ENCODE data around the gene SPDYE2B. TPM values are rescaled to one million over a fixed set of nuclear protein-coding genes. Genes with fewer than 3 reads are reported as not detected.
"Not testable (repeated sequence)": the region's sequence is repeated elsewhere in the genome, so short reads cannot be mapped to it uniquely, and the experiment has no call there.

Gene SPDYE2B
- total RNA-seq (2014; rRNA removed; shearing (Covaris generic)), result not detected in 2 replicates

DNA sequence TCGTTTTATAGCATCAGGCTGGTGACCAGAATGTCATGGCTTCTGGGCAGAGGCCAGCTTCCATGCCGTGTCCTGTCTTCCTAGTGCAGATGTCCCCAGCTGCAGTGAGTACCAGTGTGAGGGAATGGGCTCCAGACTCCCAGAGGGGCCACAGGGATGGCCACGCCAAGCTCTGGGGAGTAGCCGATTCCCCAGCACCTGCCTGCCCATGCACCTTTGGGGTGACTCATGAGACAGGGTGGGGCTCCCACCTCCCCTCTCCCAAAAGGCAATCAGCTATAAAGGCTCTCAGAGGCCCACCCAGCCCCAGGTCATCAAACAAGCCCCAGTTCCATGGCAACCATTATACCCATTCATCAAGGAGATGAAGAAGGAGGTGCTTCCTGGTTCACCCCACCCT is at the start of gene SPDYE2B:
Gene SPDYE2B (plus strand): TSS at position 396 of the 400 bp plus-strand sequence. CDS start 2,030 bp downstream, outside the sequence.
- H3K27me3 ChIP-seq (replicated peaks); DNase-seq (ENCODE audit: low read depth in 1 of 2, low spot score in 2 of 2); H3K4me1 ChIP-seq (replicated peaks); H3K4me3 ChIP-seq; H3K36me3 ChIP-seq; H3K9me3 ChIP-seq (replicated peaks); H3K27ac ChIP-seq: not testable (repeated sequence)

DNA sequence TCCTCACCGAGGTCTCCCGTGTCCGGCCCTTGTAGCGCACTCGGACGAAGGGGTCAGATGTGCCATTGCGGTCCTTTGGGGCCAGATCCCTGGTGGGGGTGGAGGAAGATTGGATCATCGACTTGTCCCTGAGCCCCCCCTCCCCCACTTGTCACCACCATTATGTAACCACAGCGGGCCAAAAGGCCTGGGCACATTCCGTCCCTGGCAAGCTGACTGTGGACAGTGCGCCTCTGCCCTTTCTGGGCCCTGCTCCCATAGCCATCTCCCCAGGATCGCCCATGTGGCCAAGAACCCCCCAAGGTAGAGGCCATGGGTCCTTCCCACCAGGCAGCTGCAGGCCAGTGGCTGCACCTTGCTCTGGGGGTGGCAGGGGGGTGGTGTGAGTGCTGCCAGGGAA is 47.8 kb upstream of the SPDYE2B start:
- H3K4me3 ChIP-seq; H3K36me3 ChIP-seq; H3K4me1 ChIP-seq (replicated peaks); H3K27ac ChIP-seq; DNase-seq (ENCODE audit: low read depth in 1 of 2, low spot score in 2 of 2); H3K9me3 ChIP-seq (replicated peaks); H3K27me3 ChIP-seq (replicated peaks): not testable (repeated sequence)

- H3K9me3 ChIP-seq (replicated peaks); H3K4me3 ChIP-seq; H3K27ac ChIP-seq; H3K4me1 ChIP-seq (replicated peaks); H3K36me3 ChIP-seq; DNase-seq (ENCODE audit: low read depth in 1 of 2, low spot score in 2 of 2); H3K27me3 ChIP-seq (replicated peaks): not testable (repeated sequence)
Observed at GRCh38 chr7:102604431-102605145, 45.5 kb upstream of the SPDYE2B start.

DNA sequence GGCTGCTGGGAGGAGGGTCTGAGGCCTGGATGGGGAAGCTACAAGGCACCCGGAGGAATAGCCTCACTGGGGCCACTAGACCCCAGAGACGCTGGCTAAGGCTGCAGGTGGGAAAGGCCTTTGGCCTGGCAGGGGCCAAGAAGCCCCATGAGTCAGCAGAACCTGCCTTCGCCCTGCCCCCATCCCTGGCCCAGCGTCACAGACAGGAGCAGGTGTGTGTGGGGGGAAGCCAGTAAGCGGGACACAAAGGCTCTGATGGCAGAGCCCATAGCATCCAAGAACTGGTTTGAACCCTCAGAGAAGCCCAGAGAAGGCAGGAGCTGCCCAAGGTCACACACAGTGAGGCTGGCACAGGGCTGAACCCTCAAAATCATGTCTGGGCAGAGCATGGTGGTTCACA is 43.3 kb upstream of the SPDYE2B start:
- H3K4me1 ChIP-seq (replicated peaks); H3K27ac ChIP-seq; H3K9me3 ChIP-seq (replicated peaks); H3K4me3 ChIP-seq; H3K27me3 ChIP-seq (replicated peaks); H3K36me3 ChIP-seq; DNase-seq (ENCODE audit: low read depth in 1 of 2, low spot score in 2 of 2): not testable (repeated sequence)

GRCh38 chr7:102609734-102610133 is 40.4 kb upstream of the SPDYE2B start:
- not testable (repeated sequence) for H3K4me1 ChIP-seq (replicated peaks); H3K36me3 ChIP-seq; H3K27ac ChIP-seq; H3K9me3 ChIP-seq (replicated peaks); DNase-seq (ENCODE audit: low read depth in 1 of 2, low spot score in 2 of 2); H3K27me3 ChIP-seq (replicated peaks); H3K4me3 ChIP-seq

- H3K4me3 ChIP-seq; H3K27me3 ChIP-seq (replicated peaks); H3K27ac ChIP-seq; H3K9me3 ChIP-seq (replicated peaks); H3K4me1 ChIP-seq (replicated peaks); H3K36me3 ChIP-seq: not testable (repeated sequence)
- DNase-seq (ENCODE audit: low read depth in 1 of 2, low spot score in 2 of 2), result peak in 1 of 2 experiments; percentile 42
Observed at GRCh38 chr7:102610441-102610840, 39.7 kb upstream of the SPDYE2B start.

DNA sequence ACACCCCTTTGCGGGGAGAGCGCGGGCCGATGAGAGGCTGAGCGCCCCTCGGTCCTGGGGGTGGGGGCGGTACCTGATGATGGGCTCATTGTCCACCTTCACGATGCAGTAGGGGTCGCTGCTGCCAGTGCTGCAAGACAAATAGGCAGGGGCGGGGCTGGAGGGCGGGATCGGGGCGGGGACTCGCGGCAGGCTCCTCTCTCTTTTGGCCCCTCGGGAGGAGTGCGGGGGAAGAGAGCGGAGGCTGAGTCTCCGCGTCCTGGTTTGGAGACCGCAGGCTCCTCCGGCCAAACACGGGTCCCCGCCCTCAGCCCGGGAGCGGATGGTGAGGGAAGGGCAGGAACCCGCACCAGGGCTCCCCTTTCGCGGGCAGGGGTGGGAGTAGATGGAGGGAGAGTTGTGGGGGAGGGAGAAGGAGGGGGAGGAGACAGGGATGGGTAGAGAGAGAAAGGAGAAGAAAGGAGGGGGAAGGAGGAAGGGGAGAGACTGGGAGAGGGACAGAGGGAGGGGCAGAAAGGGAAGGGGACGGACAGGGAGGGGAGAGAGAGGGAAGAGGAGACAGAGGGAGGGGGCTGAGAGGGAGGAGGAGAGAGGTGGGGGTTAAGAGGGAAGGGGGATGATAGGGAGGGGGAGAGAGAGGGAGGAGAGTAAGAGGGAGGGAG is 39.0 kb upstream of the SPDYE2B start:
- H3K27me3 ChIP-seq (replicated peaks); H3K9me3 ChIP-seq (replicated peaks); H3K36me3 ChIP-seq; H3K27ac ChIP-seq; H3K4me3 ChIP-seq; DNase-seq (ENCODE audit: low read depth in 1 of 2, low spot score in 2 of 2); H3K4me1 ChIP-seq (replicated peaks): not testable (repeated sequence)

- not testable (repeated sequence) for H3K4me1 ChIP-seq (replicated peaks); H3K27me3 ChIP-seq (replicated peaks); H3K36me3 ChIP-seq; H3K27ac ChIP-seq; H3K9me3 ChIP-seq (replicated peaks); H3K4me3 ChIP-seq
- peak; percentile 4 to 49 for DNase-seq (ENCODE audit: low read depth in 1 of 2, low spot score in 2 of 2)
Observed at GRCh38 chr7:102611675-102612325, 38.3 kb upstream of the SPDYE2B start.

DNA sequence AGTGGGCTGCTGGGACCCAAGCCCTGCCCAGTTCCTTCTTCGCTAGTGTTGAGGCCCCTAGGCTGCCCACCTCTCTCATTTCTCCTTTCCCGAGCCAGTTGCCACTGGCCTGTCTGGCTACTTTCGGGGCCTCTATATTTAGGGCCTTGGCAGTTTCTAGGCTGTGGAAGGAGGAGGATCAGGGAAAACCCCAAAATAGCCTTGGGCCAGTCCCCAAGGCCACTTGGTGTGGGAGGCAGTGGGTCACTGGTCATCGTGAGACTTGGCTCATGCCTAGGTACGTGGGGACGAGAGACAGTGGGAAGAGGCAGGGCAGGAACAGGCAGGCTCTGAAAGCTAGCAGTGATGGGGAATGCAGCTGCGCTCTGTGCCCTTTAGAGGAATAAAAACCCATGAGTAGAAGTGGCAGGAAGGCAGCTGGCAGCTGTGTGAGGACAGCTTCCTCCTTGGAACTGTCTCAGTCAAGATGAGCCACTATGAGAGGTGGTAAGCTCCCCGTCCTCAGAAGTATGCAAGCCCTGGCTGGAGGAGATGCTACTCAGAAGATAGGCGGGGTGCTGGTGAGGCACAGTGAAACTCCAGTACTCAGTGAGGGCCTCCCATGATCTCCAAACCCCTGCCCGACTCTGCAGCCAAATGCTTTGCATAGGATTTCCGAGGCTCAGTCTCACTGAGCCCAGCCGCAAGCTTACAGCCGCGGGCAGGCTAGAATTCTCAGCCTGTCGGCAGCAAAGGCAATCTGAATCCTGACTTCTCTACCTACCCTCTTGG is 36.4 kb upstream of the SPDYE2B start:
- H3K27me3 ChIP-seq (replicated peaks); H3K4me3 ChIP-seq; H3K27ac ChIP-seq; H3K4me1 ChIP-seq (replicated peaks); H3K36me3 ChIP-seq; H3K9me3 ChIP-seq (replicated peaks): not testable (repeated sequence)
- peak in 1 of 2 experiments; percentile 15 for DNase-seq (ENCODE audit: low read depth in 1 of 2, low spot score in 2 of 2)

- not testable (repeated sequence) for H3K36me3 ChIP-seq; H3K4me3 ChIP-seq; H3K4me1 ChIP-seq (replicated peaks); H3K9me3 ChIP-seq (replicated peaks); H3K27me3 ChIP-seq (replicated peaks); DNase-seq (ENCODE audit: low read depth in 1 of 2, low spot score in 2 of 2); H3K27ac ChIP-seq
Observed at GRCh38 chr7:102614346-102614697, 35.8 kb upstream of the SPDYE2B start.

DNA sequence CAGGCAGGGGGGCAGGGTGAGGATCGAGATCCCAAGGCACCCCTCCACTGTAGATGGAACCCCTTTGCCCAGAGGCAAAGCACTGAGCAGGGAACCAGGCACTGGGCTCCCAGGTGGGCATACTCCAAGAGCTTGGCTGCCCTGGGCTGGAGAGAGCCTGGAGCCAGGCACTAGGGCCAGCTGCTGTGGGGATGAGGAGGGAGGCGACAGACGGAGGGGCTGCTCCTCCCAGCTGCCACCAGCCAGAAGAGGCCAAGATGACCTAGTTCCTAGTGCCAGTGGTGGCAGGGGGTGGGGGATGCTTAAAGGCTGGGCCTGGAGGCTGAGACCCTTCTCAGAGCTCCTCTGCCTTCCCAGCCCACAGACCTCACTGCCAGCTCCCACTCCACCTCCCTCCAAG is 35.2 kb upstream of the SPDYE2B start:
- not testable (repeated sequence) for H3K4me1 ChIP-seq (replicated peaks); H3K9me3 ChIP-seq (replicated peaks); H3K36me3 ChIP-seq; H3K27me3 ChIP-seq (replicated peaks); DNase-seq (ENCODE audit: low read depth in 1 of 2, low spot score in 2 of 2); H3K27ac ChIP-seq; H3K4me3 ChIP-seq

DNA sequence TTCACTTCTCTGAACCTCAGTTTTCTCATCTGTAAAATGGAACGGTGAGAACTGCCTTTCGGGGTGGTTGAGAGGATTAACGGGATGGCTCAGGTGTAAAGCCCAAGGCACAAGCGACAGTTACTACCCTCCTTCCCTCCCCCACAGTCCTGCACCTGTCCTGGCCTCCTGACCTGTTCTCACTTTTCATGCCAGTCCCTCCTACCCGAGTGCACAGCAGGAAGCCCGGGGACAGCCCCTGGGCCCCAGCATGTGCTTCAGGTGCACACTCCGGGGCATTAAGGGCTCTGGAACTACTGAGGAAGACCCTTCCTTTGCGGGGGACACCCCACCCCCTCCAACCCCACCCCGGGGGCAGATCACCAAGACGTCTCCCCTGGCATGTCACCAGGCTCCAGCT is 34.2 kb upstream of the SPDYE2B start:
- DNase-seq (ENCODE audit: low read depth in 1 of 2, low spot score in 2 of 2); H3K27ac ChIP-seq: not testable (repeated sequence)

DNA sequence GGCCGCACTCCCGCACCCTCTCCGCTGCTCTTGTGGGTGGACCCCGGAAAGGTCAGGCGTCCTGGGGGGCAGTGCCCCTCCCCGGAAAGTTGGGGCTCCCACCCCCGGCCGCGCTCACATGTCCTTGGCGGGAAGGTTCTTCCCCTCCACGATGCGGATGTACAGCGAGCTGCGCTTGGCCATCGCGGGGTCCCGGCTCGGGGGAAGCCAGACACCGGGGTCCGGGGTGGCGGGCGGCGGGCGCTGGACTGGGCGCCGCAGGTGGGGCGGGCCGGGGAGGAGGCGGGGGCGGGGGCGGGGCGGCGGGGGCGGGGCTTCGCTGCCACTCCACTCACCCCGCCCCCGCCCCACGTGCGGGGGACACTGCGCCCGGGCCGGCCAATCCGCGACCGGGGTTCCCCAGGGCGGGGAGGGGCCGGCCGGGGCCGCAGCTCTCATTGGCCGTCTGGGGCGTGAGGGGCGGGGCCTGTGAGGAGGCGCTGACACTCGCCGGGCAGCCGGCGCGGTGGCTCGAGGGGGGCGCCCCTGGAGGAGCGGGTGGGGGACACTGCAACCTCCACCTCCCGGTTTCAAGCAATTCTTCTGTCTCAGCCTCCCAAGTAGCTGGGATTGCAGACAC is 33.5 kb upstream of the SPDYE2B start, which contains the start of gene RASA4:
Gene RASA4 (minus strand): TSS at position 250 of the 619 bp plus-strand sequence. CDS start 67 bp downstream, at position 183.
- H3K4me1 ChIP-seq (replicated peaks); H3K4me3 ChIP-seq; H3K27ac ChIP-seq; H3K9me3 ChIP-seq (replicated peaks); H3K36me3 ChIP-seq; H3K27me3 ChIP-seq (replicated peaks): not testable (repeated sequence)
- DNase-seq (ENCODE audit: low read depth in 1 of 2, low spot score in 2 of 2), result peak in 1 of 2 experiments; percentile 49

More for the DNA sequence above, 34.2 kb upstream of the SPDYE2B start:
- not testable (repeated sequence) for H3K27me3 ChIP-seq (replicated peaks); H3K4me1 ChIP-seq (replicated peaks); H3K36me3 ChIP-seq; H3K4me3 ChIP-seq; H3K9me3 ChIP-seq (replicated peaks)
